AG04450 (cell line): ENCODE measurements around the gene SLX9. TPM values are rescaled to one million over a fixed set of nuclear protein-coding genes. Genes with fewer than 3 reads are reported as not detected.

Source experiments
- CTCF ChIA-PET: fragments of 300-600, 350-600 bp; formaldehyde crosslinking; extraction: SDS; loops from one replicate; lab custom pipeline; 2022; ENCODE audit warnings: antibody characterized with exemption, inconsistent platforms; lab: Charles Lee
- POLR2A ChIA-PET: fragments of 350-600 bp; formaldehyde crosslinking; extraction: SDS; loops from one replicate; lab custom pipeline; 2021; ENCODE audit warnings: antibody characterized with exemption, inconsistent platforms; lab: Yijun Ruan, JAX
- DNase-seq: peaks from one replicate; pipeline ENCODE4 v3.0.0-alpha.2; 2011; ENCODE audit warnings: low read depth, low spot score
- H3K27ac ChIP-seq: one replicate; pipeline ENCODE4 v1.5.1; 2012; ENCODE audit warnings: low read depth, low read length, control low read depth
- H3K27me3 ChIP-seq: one replicate; pipeline ENCODE4 v1.6.0; 2012; ENCODE audit warnings: low read length; ENCODE audit not compliant: control insufficient read depth, insufficient read depth
- H3K4me3 ChIP-seq: 2 replicates; pipeline ENCODE4 v1.5.1; 2011; ENCODE audit warnings: mild to moderate bottlenecking, low read depth, low read length, control low read depth
- H3K9me3 ChIP-seq: 2 replicates; pipeline ENCODE4 v1.5.1; 2012; ENCODE audit warnings: low read length; ENCODE audit not compliant: control insufficient read depth, insufficient read depth
- CTCF ChIP-seq: IDR thresholded peaks from 2 replicates; pipeline ENCODE4 v1.5.1; 2011; ENCODE audit warnings: low read depth, low read length, control low read depth, inconsistent platforms
- polyA plus RNA-seq: library from polyadenylated mRNA; depleted of rRNA; stranded (reverse); fragments of >200 nt; gene quantifications from 2 replicates; pipeline ENCODE4 v1.2.3, GENCODE V29; 2011

The SLX9 gene
- polyA plus RNA-seq, 1 experiment = 11.4 TPM

GRCh38 chr21:44943686-44944550 lies 4.1 kb downstream of the SLX9 start:
- no peak for DNase-seq
- Histone ChIP-seq H3K27ac (no peak overlapping the region), H3K4me3 (no peak overlapping the region), H3K9me3 (peaks cover 3% of the 10 kb centered on the region; the same call in 1 of the 2 replicates), H3K27me3 (no peaks in the 10 kb centered on the region)
- POLR2A ChIA-PET = no interaction called here
- CTCF ChIA-PET = interaction anchor here (2.8 kb wide), 1 partner anchor 194 kb away, joined by 13 read pairs; no protein-coding TSS in a partner anchor
- TF ChIP-seq CTCF = no peak

GRCh38 chr21:44944596-44944995 lies 4.8 kb downstream of the SLX9 start:
- TF ChIP-seq CTCF = no peak
- POLR2A ChIA-PET = no interaction called here
- DNase-seq = no peak
- Histone ChIP-seq H3K4me3 (no peak overlapping the region), H3K9me3 (no peaks in the 10 kb centered on the region; the same call in 1 of the 2 replicates), H3K27me3 (no peaks in the 10 kb centered on the region), H3K27ac (no peak overlapping the region)
- CTCF ChIA-PET = interaction anchor here (0.7 to 12.7 kb wide), 2 partner anchors 170 to 195 kb away, joined by 3 to 202 read pairs; no protein-coding TSS in a partner anchor

GRCh38 chr21:44946254-44947041 lies 6.6 kb downstream of the SLX9 start:
- DNase-seq = no peak
- no peak for TF ChIP-seq CTCF
- no peak overlapping the region for H3K27ac ChIP-seq
- ChIA-PET POLR2A (interaction anchor here (0.7 kb wide), 1 partner anchor 30 kb away, joined by 3 read pairs; no protein-coding TSS in a partner anchor), CTCF (interaction anchor here (0.6 to 12.7 kb wide), 3 partner anchors 95 to 193 kb away, joined by 3 to 202 read pairs (median 3); no protein-coding TSS in a partner anchor)
- H3K27me3 ChIP-seq = no peaks in the 10 kb centered on the region
- H3K4me3 ChIP-seq = no peak overlapping the region
- H3K9me3 ChIP-seq = no peaks in the 10 kb centered on the region; the same call in 1 of the 2 replicates

GRCh38 chr21:44947111-44947929 lies 7.5 kb downstream of the SLX9 start:
- Histone ChIP-seq H3K27ac (no peak overlapping the region), H3K9me3 (no peaks in the 10 kb centered on the region; the same call in 1 of the 2 replicates), H3K27me3 (no peaks in the 10 kb centered on the region), H3K4me3 (no peak overlapping the region)
- TF ChIP-seq CTCF = no peak
- DNase-seq = no peak
- POLR2A ChIA-PET = interaction anchor here (0.7 to 1.2 kb wide), 2 partner anchors 30 to 129 kb away, joined by 3 to 4 read pairs; no protein-coding TSS in a partner anchor
- CTCF ChIA-PET = interaction anchor here (12.7 kb wide), 1 partner anchor 192 kb away, joined by 202 read pairs; no protein-coding TSS in a partner anchor
